ENCODE measurements around the gene GBA2. TPM values are rescaled to one million over a fixed set of nuclear protein-coding genes. Genes with fewer than 3 reads are reported as not detected.

Gene GBA2
- polyA plus RNA-seq, 3 donors: 18.1 to 130 (median 26.4) TPM

DNA sequence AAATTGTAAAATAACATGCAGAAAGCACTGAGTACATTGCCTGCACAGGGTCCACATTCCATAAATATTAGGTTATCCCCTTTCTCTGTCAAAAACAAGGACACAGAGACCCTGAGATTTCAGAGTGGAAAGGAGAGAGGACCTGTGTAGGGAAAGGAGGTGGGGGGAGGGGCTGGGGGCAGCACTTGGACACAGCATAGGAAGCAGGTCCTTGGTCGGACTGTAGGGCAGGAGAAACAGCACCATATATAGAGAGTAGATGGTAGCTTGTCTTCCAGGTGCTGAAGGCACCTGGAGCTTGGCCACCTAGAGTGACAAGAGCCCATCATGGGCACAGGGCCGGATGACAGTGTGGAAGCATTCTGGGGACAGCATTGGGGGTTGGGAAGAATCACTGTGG lies 61.7 kb downstream of the GBA2 start:
- Mint-ChIP-seq H3K4me1 (peaks cover 10% of the 10 kb centered on the region), H3K27me3 (ENCODE audit: low read depth in 3 of 3) (peaks cover 4 to 24% (median 6%) of the 10 kb centered on the region in 3 donors), H3K9me3 (peaks cover 0 to 3% (median 0%) of the 10 kb centered on the region in 7 donors), H3K36me3 (no peaks in the 10 kb centered on the region), H3K27ac (no peak overlapping the region), H3K4me3 (no peak overlapping the region)
- Histone ChIP-seq H3K9me3 (replicated peaks in 1 of 2; ENCODE audit: control insufficient read depth in 1 of 2, insufficient read depth in 1 of 2, low read length in 2 of 2) (no peaks in the 10 kb centered on the region), H3K36me3 (replicated peaks in 1 of 2; ENCODE audit: control insufficient read depth in 1 of 2, insufficient read depth in 2 of 2, low read length in 2 of 2) (no peaks in the 10 kb centered on the region), H3K4me2 (replicated peaks; ENCODE audit: extremely low read depth, low read length, poor library complexity, severe bottlenecking) (no peak overlapping the region), H3K4me1 (ENCODE audit: control insufficient read depth in 1 of 2, insufficient read depth in 2 of 2, low read length in 2 of 2) (peaks cover 14 to 21% of the 10 kb centered on the region in 2 donors), H3K27ac (ENCODE audit: low read depth in 1 of 2, low read length in 2 of 2) (no peak overlapping the region), H4K20me1 (ENCODE audit: insufficient read depth, low read length) (no peaks in the 10 kb centered on the region), H3K79me2 (ENCODE audit: insufficient read depth, low read length) (no peaks in the 10 kb centered on the region), H2AFZ (ENCODE audit: insufficient read depth, low read depth, low read length, poor library complexity, severe bottlenecking) (no peak overlapping the region), H3K27me3 (ENCODE audit: control insufficient read depth in 2 of 2, insufficient read depth in 2 of 2, low read length in 2 of 2) (peaks cover 0 to 15% of the 10 kb centered on the region in 2 donors), H3K4me3 (replicated peaks in 1 of 3; ENCODE audit: low read depth in 2 of 3, low read length in 3 of 3) (no peak overlapping the region), H3K9ac (ENCODE audit: insufficient read depth, low read length, poor library complexity, severe bottlenecking) (no peak overlapping the region)
- intact Hi-C loops (cut with micrococcal nuclease): no loop called here
- WGBS (ENCODE audit: insufficient coverage): 95% methylated on average over 2 of the region's 2 CpGs
- no peak for DNase-seq
- TF ChIP-seq, protein P1, sequence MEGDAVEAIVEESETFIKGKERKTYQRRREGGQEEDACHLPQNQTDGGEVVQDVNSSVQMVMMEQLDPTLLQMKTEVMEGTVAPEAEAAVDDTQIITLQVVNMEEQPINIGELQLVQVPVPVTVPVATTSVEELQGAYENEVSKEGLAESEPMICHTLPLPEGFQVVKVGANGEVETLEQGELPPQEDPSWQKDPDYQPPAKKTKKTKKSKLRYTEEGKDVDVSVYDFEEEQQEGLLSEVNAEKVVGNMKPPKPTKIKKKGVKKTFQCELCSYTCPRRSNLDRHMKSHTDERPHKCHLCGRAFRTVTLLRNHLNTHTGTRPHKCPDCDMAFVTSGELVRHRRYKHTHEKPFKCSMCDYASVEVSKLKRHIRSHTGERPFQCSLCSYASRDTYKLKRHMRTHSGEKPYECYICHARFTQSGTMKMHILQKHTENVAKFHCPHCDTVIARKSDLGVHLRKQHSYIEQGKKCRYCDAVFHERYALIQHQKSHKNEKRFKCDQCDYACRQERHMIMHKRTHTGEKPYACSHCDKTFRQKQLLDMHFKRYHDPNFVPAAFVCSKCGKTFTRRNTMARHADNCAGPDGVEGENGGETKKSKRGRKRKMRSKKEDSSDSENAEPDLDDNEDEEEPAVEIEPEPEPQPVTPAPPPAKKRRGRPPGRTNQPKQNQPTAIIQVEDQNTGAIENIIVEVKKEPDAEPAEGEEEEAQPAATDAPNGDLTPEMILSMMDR (IDR thresholded peaks at IDR 0.05): no peak

Small RNA genes lying within 50 kb of the gene (small RNA-seq; reads per million reads assigned to genes)
- gene MIR6853 (ENCODE audit: insufficient read length, low read depth): 0.94 reads per million

Other genes starting within 250 kb of the GBA2 start
- 10 to 100 TPM in 1 of 3 donors, 1 to 10 TPM in 2; 2.9 to 38.3 (median 2.9) TPM for gene TESK1, start 144.0 kb downstream of the GBA2 start, polyA plus RNA-seq
- gene CD72, start 130.8 kb downstream of the GBA2 start, polyA plus RNA-seq: 1 to 10 TPM; 1.6 to 6.8 (median 1.8) TPM
- under 1 TPM in 2 of 3 donors, not detected in 1; 0.27 to 0.36 TPM for gene SIT1, start 98.3 kb downstream of the GBA2 start, polyA plus RNA-seq
- gene RMRP, start 91.2 kb downstream of the GBA2 start, polyA plus RNA-seq: 10 to 100 TPM in 1 of 3 donors, not detected in 2; 13.3 TPM
- gene CCDC107, start 90.9 kb downstream of the GBA2 start, polyA plus RNA-seq: 10 to 100 TPM; 17.2 to 32.6 (median 23.2) TPM
- gene ARHGEF39, start 84.0 kb downstream of the GBA2 start, polyA plus RNA-seq: under 1 TPM; 0.13 to 0.53 (median 0.42) TPM
- not detected for gene CA9, start 75.3 kb downstream of the GBA2 start, polyA plus RNA-seq
- 1 to 10 TPM in 1 of 3 donors, not detected in 2; 7.7 TPM for gene TPM2, start 59.3 kb downstream of the GBA2 start, polyA plus RNA-seq
- 100 to 1,000 TPM in 1 of 3 donors, 10 to 100 TPM in 2; 46.6 to 251 (median 93.0) TPM for gene TLN1, start 17.0 kb downstream of the GBA2 start, polyA plus RNA-seq
- gene CREB3, start 16.6 kb downstream of the GBA2 start, polyA plus RNA-seq: 10 to 100 TPM; 17.4 to 38.7 (median 32.2) TPM
- 1 to 10 TPM; 2.3 to 9.0 (median 3.3) TPM for gene RGP1, start 59 bp upstream of the GBA2 start, polyA plus RNA-seq
- gene MSMP, start 5.0 kb upstream of the GBA2 start, polyA plus RNA-seq: not detected
- under 1 TPM in 1 of 3 donors, not detected in 2; 0.48 TPM for gene NPR2, start 42.4 kb upstream of the GBA2 start, polyA plus RNA-seq
- gene SPAG8, start 63.0 kb upstream of the GBA2 start, polyA plus RNA-seq: 1 to 10 TPM in 1 of 3 donors, under 1 TPM in 2; 0.52 to 2.9 (median 0.68) TPM
- 10 to 100 TPM; 19.9 to 64.5 (median 59.1) TPM for gene HINT2, start 65.8 kb upstream of the GBA2 start, polyA plus RNA-seq
- gene FAM221B, start 79.5 kb upstream of the GBA2 start, polyA plus RNA-seq: under 1 TPM in 2 of 3 donors, not detected in 1; 0.05 to 0.63 TPM
- gene TMEM8B, start 80.0 kb upstream of the GBA2 start, polyA plus RNA-seq: 10 to 100 TPM in 1 of 3 donors, 1 to 10 TPM in 2; 2.6 to 11.6 (median 3.8) TPM
- not detected for gene OR13J1, start 121.2 kb upstream of the GBA2 start, polyA plus RNA-seq
- gene HRCT1, start 157.0 kb upstream of the GBA2 start, polyA plus RNA-seq: not detected
- not detected for gene SPAAR, start 160.3 kb upstream of the GBA2 start, polyA plus RNA-seq
- gene OR2S2, start 208.9 kb upstream of the GBA2 start, polyA plus RNA-seq: not detected

Data from CD14-positive monocyte (primary cell).